Keratinocyte (primary cell): ENCODE results near the gene ZC3H12A. TPM values are rescaled to one million over a fixed set of nuclear protein-coding genes. Genes with fewer than 3 reads are reported as not detected.

ENCODE experiments used
- DNase-seq: peaks from one replicate; pipeline ENCODE4 v3.0.0-alpha.2; 2011; ENCODE audit warnings: low read depth, missing footprints, low spot score
- FAIRE-seq: peaks from 2 replicates; lab custom pipeline; 2011; peaks lifted over from hg19 to GRCh38; lab: Jason Lieb, UNC
- H2AFZ ChIP-seq: 2 replicates; pipeline ENCODE4 v1.6.0; 2012; ENCODE audit warnings: low read length, control low read depth, inconsistent platforms; ENCODE audit not compliant: control insufficient read depth
- H3K27ac ChIP-seq: 2 replicates; pipeline ENCODE4 v1.5.1; 2011; ENCODE audit warnings: low read length; ENCODE audit not compliant: control insufficient read depth, insufficient read depth
- H3K27me3 ChIP-seq: 3 replicates; pipeline ENCODE4 v1.6.0; 2011; ENCODE audit warnings: low read length; ENCODE audit not compliant: control insufficient read depth, insufficient read depth; ENCODE audit errors: extremely low read depth
- H3K36me3 ChIP-seq, 2 experiments: 2 replicates in 1 of 2; 3 replicates in 1 of 2; pipeline ENCODE4 v1.5.1; 2011; ENCODE audit warnings: low read length in 2 of 2, mild to moderate bottlenecking in 1 of 2; ENCODE audit not compliant: control insufficient read depth in 2 of 2, insufficient read depth in 2 of 2; ENCODE audit errors: extremely low read depth in 1 of 2
- H3K4me1 ChIP-seq: 3 replicates; pipeline ENCODE4 v1.5.1; 2011; ENCODE audit warnings: low read length; ENCODE audit not compliant: control insufficient read depth, insufficient read depth; ENCODE audit errors: extremely low read depth
- H3K4me2 ChIP-seq: 3 replicates; pipeline ENCODE4 v1.6.0; 2011; ENCODE audit warnings: low read depth, low read length; ENCODE audit not compliant: control insufficient read depth, insufficient read depth; ENCODE audit errors: extremely low read depth
- H3K4me3 ChIP-seq, 3 experiments: fragments of 200-600 bp in 1 of 3; sonication (generic) in 1 of 3; 2 replicates in 2 of 3; 3 replicates in 1 of 3; pipeline ENCODE4 v1.5.1; 2011 to 2016; ENCODE audit warnings: low read length in 3 of 3, mild to moderate bottlenecking in 3 of 3, control low read depth in 2 of 3, inconsistent platforms in 1 of 3, low read depth in 1 of 3, mixed read lengths in 1 of 3, mixed run types in 1 of 3, moderate library complexity in 1 of 3; ENCODE audit not compliant: control insufficient read depth in 2 of 3, insufficient read depth in 2 of 3; ENCODE audit errors: extremely low read depth in 1 of 3
- H3K79me2 ChIP-seq: 2 replicates; pipeline ENCODE4 v1.6.0; 2012; ENCODE audit warnings: low read length; ENCODE audit not compliant: control insufficient read depth, insufficient read depth
- H3K9ac ChIP-seq: 3 replicates; pipeline ENCODE4 v1.6.0; 2011; ENCODE audit warnings: low read length; ENCODE audit not compliant: control insufficient read depth, insufficient read depth; ENCODE audit errors: extremely low read depth
- H3K9me1 ChIP-seq: 3 replicates; pipeline ENCODE4 v1.6.0; 2011; ENCODE audit warnings: low read length; ENCODE audit not compliant: control insufficient read depth, insufficient read depth; ENCODE audit errors: extremely low read depth
- H3K9me3 ChIP-seq: 2 replicates; pipeline ENCODE4 v1.5.1; 2012; ENCODE audit warnings: low read depth, low read length; ENCODE audit not compliant: control insufficient read depth
- H4K20me1 ChIP-seq: 3 replicates; pipeline ENCODE4 v1.6.0; 2011; ENCODE audit warnings: low read length; ENCODE audit not compliant: control insufficient read depth, insufficient read depth; ENCODE audit errors: extremely low read depth
- CTCF ChIP-seq, 3 experiments: IDR thresholded peaks in 1 of 3; conservative IDR thresholded peaks in 1 of 3; optimal IDR thresholded peaks in 1 of 3; 2 replicates in 2 of 3; 3 replicates in 1 of 3; pipeline versions ENCODE3 to v1.5.1; 2011; ENCODE audit warnings: low read length in 3 of 3, mild to moderate bottlenecking in 3 of 3, moderate library complexity in 2 of 3, control low read depth in 1 of 3, inconsistent platforms in 1 of 3; ENCODE audit not compliant: insufficient read depth in 2 of 3; ENCODE audit errors: extremely low read depth in 1 of 3
- EZH2 ChIP-seq: IDR thresholded peaks from one replicate; pipeline ENCODE4 v1.6.1; 2012; ENCODE audit warnings: inconsistent platforms, mild to moderate bottlenecking, low read length, moderate library complexity
- dilution Hi-C: fragments of 300-500 bp; cut with MboI; formaldehyde crosslinking; loops from one replicate; pipeline ENCODE4 v1.7.0; 2020; ENCODE audit warnings: low sequenced_read_pairs; ENCODE audit not compliant: extremely low pct_ligation_motif_present
- polyA plus RNA-seq, 5 experiments: library from polyadenylated mRNA; depleted of rRNA in 3 of 5; stranded (reverse) in 3 of 5; stranded (forward) in 1 of 5; unstranded in 1 of 5; fragments of >200 nt; gene quantifications; 1 replicate in 1 of 5; 2 replicates in 3 of 5; 3 replicates in 1 of 5; pipeline versions ENCODE4 v1.2.1 to v1.2.3, GENCODE V29; 2011 to 2012; ENCODE audit warnings: missing spikeins in 2 of 5, low read depth in 1 of 5, low replicate concordance in 1 of 5

Gene ZC3H12A
- polyA plus RNA-seq, 1 donor (not counting 4 experiments of a cell fraction or from before 2014, with no cell fraction given): 24.4 TPM

GRCh38 chr1:37432716-37433115, 41.7 kb upstream of the ZC3H12A start:
- Histone ChIP-seq H3K27ac (no peak overlapping the region), H3K36me3 (no peaks in the 10 kb centered on the region), H3K9me1 (no peaks in the 10 kb centered on the region), H3K9ac (no peak overlapping the region), H3K27me3 (no peaks in the 10 kb centered on the region), H3K79me2 (no peaks in the 10 kb centered on the region), H4K20me1 (no peaks in the 10 kb centered on the region), H2AFZ (no peak overlapping the region), H3K9me3 (no peaks in the 10 kb centered on the region), H3K4me1 (no peaks in the 10 kb centered on the region), H3K4me3 (no peak overlapping the region), H3K4me2 (no peak overlapping the region)
- DNase-seq (no peak), FAIRE-seq (no peak)
- TF ChIP-seq CTCF (optimal IDR thresholded peaks at IDR 0.05 in 1 of 3, IDR thresholded peaks at IDR 0.05 in 1 of 3, conservative IDR thresholded peaks at IDR 0.05 in 1 of 3; ENCODE audit: extremely low read depth in 1 of 3, insufficient read depth in 2 of 3, low read length in 3 of 3): no peak
- TF ChIP-seq EZH2: no peak
- dilution Hi-C loops: no loop called here

DNA sequence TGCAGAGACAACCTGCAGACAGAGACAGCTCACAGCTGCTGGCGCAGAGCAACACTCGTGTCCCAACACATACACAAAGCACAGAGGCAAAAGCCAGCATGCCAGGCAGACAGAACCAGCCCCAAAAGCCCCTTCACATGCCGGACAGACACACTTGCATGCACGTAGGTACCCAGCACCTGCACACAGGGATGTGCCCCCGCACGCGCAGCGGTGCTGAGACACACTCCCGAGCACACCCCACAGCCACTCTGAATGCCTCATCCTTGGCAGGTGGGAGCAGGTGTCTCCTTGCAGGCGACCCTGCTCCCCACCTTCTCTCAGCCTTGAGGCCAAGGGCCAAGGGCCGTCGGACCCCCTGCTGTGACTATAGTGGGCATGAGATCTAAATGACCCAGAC, 41.2 kb upstream of the ZC3H12A start:
- Histone ChIP-seq H4K20me1 (no peaks in the 10 kb centered on the region), H3K9ac (no peak overlapping the region), H2AFZ (no peak overlapping the region), H3K4me2 (no peak overlapping the region), H3K9me3 (no peaks in the 10 kb centered on the region), H3K27me3 (no peaks in the 10 kb centered on the region), H3K36me3 (no peaks in the 10 kb centered on the region), H3K9me1 (no peaks in the 10 kb centered on the region), H3K4me1 (no peaks in the 10 kb centered on the region), H3K79me2 (no peaks in the 10 kb centered on the region), H3K4me3 (no peak overlapping the region), H3K27ac (no peak overlapping the region)
- TF ChIP-seq CTCF (optimal IDR thresholded peaks at IDR 0.05 in 1 of 3, IDR thresholded peaks at IDR 0.05 in 1 of 3, conservative IDR thresholded peaks at IDR 0.05 in 1 of 3; ENCODE audit: extremely low read depth in 1 of 3, insufficient read depth in 2 of 3, low read length in 3 of 3) (no peak), EZH2 (no peak)
- no peak for FAIRE-seq
- DNase-seq: no peak
- dilution Hi-C loops: no loop called here
